ENCODE results near the gene XYLT1.
"Not testable (repeated sequence)": the region's sequence is repeated elsewhere in the genome, so short reads cannot be mapped to it uniquely, and the experiment has no call there.

XYLT1 gene, protein sequence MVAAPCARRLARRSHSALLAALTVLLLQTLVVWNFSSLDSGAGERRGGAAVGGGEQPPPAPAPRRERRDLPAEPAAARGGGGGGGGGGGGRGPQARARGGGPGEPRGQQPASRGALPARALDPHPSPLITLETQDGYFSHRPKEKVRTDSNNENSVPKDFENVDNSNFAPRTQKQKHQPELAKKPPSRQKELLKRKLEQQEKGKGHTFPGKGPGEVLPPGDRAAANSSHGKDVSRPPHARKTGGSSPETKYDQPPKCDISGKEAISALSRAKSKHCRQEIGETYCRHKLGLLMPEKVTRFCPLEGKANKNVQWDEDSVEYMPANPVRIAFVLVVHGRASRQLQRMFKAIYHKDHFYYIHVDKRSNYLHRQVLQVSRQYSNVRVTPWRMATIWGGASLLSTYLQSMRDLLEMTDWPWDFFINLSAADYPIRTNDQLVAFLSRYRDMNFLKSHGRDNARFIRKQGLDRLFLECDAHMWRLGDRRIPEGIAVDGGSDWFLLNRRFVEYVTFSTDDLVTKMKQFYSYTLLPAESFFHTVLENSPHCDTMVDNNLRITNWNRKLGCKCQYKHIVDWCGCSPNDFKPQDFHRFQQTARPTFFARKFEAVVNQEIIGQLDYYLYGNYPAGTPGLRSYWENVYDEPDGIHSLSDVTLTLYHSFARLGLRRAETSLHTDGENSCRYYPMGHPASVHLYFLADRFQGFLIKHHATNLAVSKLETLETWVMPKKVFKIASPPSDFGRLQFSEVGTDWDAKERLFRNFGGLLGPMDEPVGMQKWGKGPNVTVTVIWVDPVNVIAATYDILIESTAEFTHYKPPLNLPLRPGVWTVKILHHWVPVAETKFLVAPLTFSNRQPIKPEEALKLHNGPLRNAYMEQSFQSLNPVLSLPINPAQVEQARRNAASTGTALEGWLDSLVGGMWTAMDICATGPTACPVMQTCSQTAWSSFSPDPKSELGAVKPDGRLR

DNA sequence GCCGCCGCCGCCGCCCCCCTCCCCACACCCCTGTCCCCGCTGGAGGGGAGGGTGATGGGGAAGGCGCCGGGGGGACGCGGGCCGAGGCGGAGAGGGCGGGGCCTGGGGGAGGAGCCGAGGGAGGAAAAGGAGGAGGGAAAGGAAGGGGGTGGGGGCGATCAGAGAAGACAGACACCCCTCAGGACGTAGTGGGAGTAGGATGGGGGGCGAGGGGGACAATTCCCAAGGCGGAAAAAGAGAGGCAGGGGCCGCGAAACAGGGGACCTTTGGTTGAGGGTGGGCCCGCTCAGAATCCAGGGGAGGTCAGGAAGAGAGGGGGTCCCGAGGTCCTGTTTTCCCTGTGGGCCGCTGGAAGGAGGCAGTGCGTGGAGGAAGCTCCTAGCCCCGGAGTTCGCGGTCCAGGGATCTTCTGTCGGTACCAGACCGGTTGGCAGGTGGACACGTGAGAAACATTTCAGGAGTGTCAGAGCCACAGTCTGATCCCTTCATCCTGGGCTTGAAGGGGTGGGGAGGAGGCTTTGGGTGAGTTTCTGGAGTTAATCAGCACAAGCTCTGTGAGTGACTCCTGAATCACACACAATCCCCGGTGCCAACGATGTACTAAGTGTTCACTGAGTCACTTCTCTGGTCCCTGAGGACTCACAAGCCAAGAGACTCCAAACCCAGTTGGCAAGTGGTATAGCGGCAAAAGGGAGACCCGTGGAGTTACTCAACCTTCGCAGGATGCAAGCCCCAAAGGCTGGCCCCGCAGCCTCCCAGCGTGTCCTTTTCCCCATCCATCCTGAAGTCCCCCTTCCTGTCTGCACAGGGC is at the start of gene XYLT1:
Gene XYLT1, minus strand, starts transcription at position 53 of the 811 bp plus-strand sequence. CDS start 164 bp downstream, outside the sequence.
- peak in 1 of 3 donors; percentile 29 for DNase-seq (ENCODE audit: low read depth in 3 of 3)

DNA sequence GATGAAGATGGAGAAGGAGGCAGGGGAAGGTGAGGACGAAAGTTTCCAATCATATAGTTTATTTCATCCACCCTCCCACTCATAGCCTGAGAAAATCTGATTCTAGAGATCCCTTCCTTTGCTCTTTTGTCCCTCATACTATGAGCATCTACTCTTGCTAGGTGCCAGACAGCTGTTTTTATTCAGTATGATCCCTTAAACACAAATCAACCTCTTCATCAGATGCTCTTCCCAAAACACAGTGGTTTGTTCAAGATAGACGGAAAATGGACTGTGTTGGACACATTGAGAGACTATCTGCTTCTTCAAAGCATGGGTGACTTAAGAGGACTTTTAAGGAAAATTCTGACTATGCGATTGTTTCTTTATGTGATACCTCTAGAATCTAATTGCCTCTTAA is 49.4 kb upstream of the XYLT1 start:
- no peak for DNase-seq (ENCODE audit: low read depth in 3 of 3)

DNA sequence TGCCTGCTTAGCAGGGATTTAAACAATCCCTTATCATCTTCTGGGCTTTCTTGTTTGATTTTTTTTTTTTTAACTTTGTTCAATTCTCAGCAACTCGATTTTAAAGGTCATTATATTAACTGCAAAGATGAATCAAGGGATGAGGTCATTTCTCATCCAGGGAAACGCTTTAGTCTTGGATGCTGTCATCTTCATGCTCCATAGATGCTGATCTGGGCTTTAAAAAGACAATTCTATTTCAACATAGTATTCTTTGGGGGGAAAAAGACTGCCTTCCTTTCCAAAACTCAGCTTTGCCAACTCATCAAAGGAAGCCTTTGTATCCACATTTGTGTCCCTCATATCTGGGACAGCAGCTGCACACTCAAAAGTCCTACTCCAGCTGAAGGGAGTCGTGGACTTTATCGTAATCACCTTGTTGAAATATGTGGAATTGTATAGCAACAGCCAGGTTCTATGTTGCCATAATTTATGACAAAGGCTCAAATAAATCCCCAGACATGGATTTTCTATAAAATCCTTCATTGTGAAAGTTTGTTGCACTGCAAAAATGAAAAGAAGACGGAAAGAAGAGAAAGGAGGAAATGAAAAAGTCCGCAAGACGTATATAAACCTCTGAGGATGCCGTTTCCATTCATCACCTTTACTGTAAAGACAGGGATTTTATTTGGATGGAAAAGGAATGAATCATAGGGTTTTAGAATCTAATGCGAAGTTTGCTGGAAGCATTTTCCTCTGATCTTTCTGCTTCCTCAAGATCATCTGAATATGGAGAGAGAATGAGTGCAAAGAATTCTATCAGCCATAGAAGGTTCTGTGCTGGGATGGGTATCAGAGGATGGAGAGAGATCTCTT is 48.6 kb upstream of the XYLT1 start:
- no peak for DNase-seq (ENCODE audit: low read depth in 3 of 3)

- DNase-seq (ENCODE audit: low read depth in 3 of 3), result no peak
Measured at GRCh38 chr16:17518441-17518840, 47.7 kb upstream of the XYLT1 start.

DNA sequence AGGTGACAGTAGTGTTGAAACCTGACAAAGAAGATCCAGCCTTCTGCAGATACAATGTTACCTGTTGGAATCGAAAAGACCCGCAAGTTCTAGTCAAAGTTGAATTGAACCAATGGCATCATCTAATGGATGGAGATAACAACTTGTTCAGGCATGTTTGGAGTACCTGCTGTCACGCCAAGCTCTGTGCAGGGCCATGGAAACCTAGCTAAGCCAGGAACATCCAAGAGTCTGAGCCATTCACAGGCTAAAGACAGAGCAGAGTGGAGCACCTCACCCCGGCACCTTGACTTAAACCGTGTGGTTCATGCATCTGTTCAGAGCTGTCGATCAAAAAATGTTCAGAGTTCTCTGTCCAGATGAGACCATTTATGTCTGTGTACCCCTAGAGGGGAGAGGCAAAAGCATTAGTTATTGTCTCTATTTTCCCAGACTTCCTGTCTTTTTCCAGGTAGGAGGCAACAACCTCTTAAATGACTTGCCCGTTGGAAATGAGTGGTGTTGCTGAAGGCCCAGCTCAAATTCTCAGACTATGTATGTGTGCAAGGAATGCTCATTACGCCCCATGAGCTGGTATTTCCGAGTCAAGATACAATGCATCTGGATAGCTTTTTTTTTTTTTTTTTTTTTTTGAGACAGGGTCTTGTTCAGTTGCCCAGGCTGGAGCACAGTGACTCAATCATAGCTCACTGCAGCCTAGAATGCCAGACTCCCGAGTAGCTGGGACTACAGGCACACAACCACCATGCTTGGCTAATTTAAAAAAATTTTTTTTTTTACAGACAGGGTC is 44.9 kb upstream of the XYLT1 start:
- no peak for DNase-seq (ENCODE audit: low read depth in 3 of 3)

GRCh38 chr16:17512636-17513220 is 42.0 kb upstream of the XYLT1 start:
- no peak for DNase-seq (ENCODE audit: low read depth in 3 of 3)

- no peak for DNase-seq (ENCODE audit: low read depth in 3 of 3)
Measured at GRCh38 chr16:17511340-17511739, 40.6 kb upstream of the XYLT1 start.

GRCh38 chr16:17510567-17510966 is 39.8 kb upstream of the XYLT1 start:
- no peak for DNase-seq (ENCODE audit: low read depth in 3 of 3)

DNA sequence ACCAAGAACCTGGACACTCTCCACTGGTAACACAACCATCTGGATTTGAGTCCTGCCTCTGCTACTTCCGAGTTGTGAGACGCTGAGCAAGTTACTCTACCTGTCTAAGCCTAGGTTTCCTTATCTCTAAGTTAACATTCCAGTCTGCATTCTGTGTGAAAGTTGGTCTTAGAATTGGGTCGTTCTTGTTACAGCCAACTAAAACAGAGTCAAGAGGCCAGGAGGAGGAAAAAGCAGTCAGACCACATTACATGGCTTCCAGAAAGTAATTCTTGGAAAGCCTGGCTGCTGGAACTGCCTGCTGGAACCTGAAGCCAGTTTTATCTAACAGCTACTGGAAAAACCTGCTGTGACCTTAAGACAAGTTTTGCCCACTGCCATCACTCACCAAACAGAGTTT is 38.4 kb upstream of the XYLT1 start:
- DNase-seq (ENCODE audit: low read depth in 3 of 3), result no peak

GRCh38 chr16:17508303-17508702 is 37.5 kb upstream of the XYLT1 start:
- no peak for DNase-seq (ENCODE audit: low read depth in 3 of 3)

DNA sequence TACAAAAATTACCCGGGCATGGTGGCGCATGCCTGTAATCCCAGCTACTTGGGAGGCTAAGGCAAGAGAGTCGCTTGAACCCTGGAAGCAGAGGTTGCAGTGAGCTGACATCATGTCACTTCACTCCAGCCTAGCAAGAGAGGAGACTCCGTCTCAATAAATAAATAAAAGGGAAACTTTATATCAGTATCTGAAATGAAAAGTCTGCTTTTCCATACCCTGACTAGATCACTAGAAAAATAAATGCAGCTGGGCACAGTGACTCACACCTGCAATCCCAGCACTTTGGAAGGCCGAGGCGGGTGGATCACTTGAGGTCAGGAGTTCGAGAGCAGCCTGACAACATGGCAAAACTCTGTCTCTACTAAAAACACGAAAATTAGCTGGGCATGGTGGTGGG is 36.8 kb upstream of the XYLT1 start:
- not testable (repeated sequence) for DNase-seq (ENCODE audit: low read depth in 3 of 3)

DNA sequence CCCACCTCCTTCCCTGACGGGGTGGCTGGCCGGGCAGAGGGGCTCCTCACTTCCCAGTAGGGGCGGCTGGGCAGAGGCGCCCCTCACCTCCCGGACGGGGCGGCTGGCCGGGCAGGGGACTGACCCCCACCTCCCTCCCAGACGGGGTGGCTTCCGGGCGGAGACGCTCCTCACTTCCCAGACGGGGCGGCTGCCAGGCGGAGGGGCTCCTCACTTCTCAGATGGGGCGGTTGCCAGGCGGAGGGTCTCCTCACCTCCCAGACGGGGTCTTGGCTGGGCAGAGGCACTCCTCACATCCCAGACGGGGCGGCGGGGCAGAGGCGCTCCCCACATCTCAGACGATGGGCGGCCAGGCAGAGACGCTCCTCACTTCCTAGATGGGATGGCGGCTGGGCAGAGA is 35.1 kb upstream of the XYLT1 start:
- not testable (repeated sequence) for DNase-seq (ENCODE audit: low read depth in 3 of 3)

DNA sequence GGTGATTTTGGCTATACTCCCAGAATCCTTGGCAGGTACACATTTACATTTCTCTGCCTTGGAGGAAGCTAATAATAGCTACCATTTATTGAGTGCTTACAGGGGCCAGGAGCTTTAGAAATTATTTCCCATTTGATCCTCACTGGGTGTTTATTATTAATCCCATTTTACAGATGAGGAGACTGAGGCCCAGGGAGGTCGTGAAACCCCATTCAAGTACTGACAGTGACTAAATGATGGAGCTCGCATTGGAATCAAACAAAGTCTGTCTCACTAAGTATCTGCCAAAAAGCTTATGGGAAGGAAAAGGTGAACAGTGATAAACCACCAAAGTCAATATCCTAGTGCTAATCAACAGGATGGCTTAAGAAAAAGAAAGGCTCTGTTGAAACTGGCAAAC is 33.3 kb upstream of the XYLT1 start:
- DNase-seq (ENCODE audit: low read depth in 3 of 3), result no peak

GRCh38 chr16:17503331-17503730 is 32.6 kb upstream of the XYLT1 start:
- DNase-seq (ENCODE audit: low read depth in 3 of 3), result no peak

DNA sequence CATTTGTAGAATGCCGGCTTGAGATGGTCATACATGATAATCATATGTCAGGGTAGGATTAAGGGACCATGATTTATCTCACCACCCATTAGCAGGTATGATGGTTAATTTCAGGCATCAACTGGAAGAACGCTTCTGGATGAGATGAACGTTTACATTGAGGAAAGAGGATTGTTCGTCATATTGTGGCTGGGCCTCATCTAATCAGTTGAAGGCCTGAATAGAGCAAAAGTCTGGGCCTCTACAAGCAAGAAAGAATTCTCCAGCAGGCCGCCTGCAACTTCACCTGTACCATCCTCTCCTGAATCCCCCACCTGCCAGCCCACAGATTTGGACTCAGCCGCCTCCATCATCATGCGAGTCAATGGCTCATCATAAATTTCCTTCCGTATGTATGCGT is 30.6 kb upstream of the XYLT1 start:
- no peak for DNase-seq (ENCODE audit: low read depth in 3 of 3)

GRCh38 chr16:17499223-17499902 is 28.6 kb upstream of the XYLT1 start:
- no peak for DNase-seq (ENCODE audit: low read depth in 3 of 3)

DNA sequence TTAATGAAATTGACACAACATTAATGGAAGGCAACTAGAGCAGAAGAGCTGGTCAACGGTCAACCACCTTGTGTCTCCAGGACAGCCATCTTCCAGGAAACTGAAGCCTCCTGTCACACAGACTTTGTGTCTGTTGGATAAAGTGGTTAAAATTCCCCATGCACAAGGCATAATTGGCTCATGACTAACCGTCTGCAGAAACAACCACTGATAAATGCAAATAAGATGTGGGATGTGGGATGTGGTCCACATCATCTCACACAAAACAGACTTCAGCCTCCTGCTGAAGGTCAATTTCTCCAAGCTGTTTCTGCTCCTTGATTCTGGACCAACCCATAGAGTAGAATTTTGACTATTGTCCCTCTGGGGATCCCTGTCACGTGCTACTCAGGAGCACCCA is 26.9 kb upstream of the XYLT1 start:
- no peak for DNase-seq (ENCODE audit: low read depth in 3 of 3)

DNA sequence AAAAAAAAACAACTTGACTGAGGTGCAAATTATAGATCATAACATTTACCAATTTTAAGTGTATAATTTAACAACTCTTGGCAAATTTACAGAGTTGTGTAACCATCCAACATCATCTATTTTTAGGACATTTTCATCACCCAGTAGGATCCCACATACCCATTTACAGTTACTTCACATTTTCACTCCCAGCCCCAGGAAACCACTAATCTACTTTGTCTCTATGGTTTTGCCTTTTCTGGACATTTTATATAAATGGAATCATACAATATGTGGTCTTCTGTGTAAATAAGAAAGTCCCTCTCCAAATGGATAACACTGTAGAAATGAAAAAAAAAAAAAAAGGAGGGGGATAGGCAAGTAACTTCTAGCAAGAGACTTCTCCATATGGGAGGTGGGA is 26.1 kb upstream of the XYLT1 start:
- no peak for DNase-seq (ENCODE audit: low read depth in 3 of 3)

- no peak for DNase-seq (ENCODE audit: low read depth in 3 of 3)
Measured at GRCh38 chr16:17493012-17493411, 22.3 kb upstream of the XYLT1 start.
